Endodermal cell (in vitro differentiated cells): ENCODE results near the gene RFPL4A. TPM values are rescaled to one million over a fixed set of nuclear protein-coding genes. Genes with fewer than 3 reads are reported as not detected.
A peak's percentile ranks its signal among the peaks of the same experiment; 100 is the strongest.
"Not testable (repeated sequence)": the region's sequence is repeated elsewhere in the genome, so short reads cannot be mapped to it uniquely, and the experiment has no call there.

Source experiments
- DNase-seq: peaks from one replicate; pipeline ENCODE4 v3.0.0-alpha.2; 2017
- H3K27ac ChIP-seq: 2 replicates; pipeline ENCODE4 v1.5.1; 2013; ENCODE audit warnings: mild to moderate bottlenecking, low read depth, low read length, moderate library complexity
- H3K27me3 ChIP-seq: 2 replicates; pipeline ENCODE4 v1.6.1; 2013; ENCODE audit warnings: mild to moderate bottlenecking, low read length, moderate library complexity; ENCODE audit not compliant: insufficient read depth, control insufficient read depth, poor library complexity, severe bottlenecking
- H3K36me3 ChIP-seq: 2 replicates; pipeline ENCODE4 v1.7.0; 2013; ENCODE audit warnings: mild to moderate bottlenecking, low read length, moderate library complexity; ENCODE audit not compliant: control insufficient read depth, insufficient read depth
- H3K4me1 ChIP-seq: one replicate; pipeline ENCODE4 v1.7.0; 2013; ENCODE audit warnings: low read length; ENCODE audit not compliant: control insufficient read depth, insufficient read depth
- H3K4me3 ChIP-seq: 2 replicates; pipeline ENCODE4 v1.5.1; 2013; ENCODE audit warnings: mild to moderate bottlenecking, low read length, moderate library complexity
- H3K9ac ChIP-seq: 2 replicates; pipeline ENCODE4 v1.6.1; 2013; ENCODE audit warnings: mild to moderate bottlenecking, low read length, moderate library complexity; ENCODE audit not compliant: poor library complexity, severe bottlenecking; ENCODE audit errors: extremely low read depth
- H3K9me3 ChIP-seq: 2 replicates; pipeline ENCODE4 v1.6.1; 2013; ENCODE audit warnings: mild to moderate bottlenecking, low read length, moderate library complexity; ENCODE audit not compliant: control insufficient read depth
- H3K27ac Mint-ChIP-seq: 2 replicates; pipeline ENCODE4 v1.8.0; 2020; ENCODE audit warnings: mixed read lengths
- H3K27me3 Mint-ChIP-seq: 2 replicates; pipeline ENCODE4 v1.8.0; 2021; ENCODE audit warnings: mild to moderate bottlenecking, mixed read lengths; ENCODE audit not compliant: insufficient read depth
- H3K36me3 Mint-ChIP-seq: 2 replicates; pipeline ENCODE4 v1.8.0; 2020; ENCODE audit warnings: low read depth, mixed read lengths
- H3K4me1 Mint-ChIP-seq: 2 replicates; pipeline ENCODE4 v1.8.0; 2020; ENCODE audit warnings: mixed read lengths
- H3K4me3 Mint-ChIP-seq: 2 replicates; pipeline ENCODE4 v1.8.0; 2020; ENCODE audit warnings: mild to moderate bottlenecking, moderate library complexity, mixed read lengths
- H3K9me3 Mint-ChIP-seq: 2 replicates; pipeline ENCODE4 v1.8.0; 2020; ENCODE audit warnings: mild to moderate bottlenecking, mixed read lengths
- CTCF ChIP-seq: fragments of 200-600 bp; sonication (generic); conservative IDR thresholded peaks from 2 replicates; pipeline ENCODE4 v1.5.0; 2021; ENCODE audit warnings: antibody characterized with exemption, mild to moderate bottlenecking
- WGBS, 2 experiments: methylation state at CpG; one replicate each; pipeline versions ENCODE4 v1.1.5 to v1.1.7; 2013; ENCODE audit warnings: missing lambda C conversion rate in 2 of 2, mixed read lengths in 1 of 2; ENCODE audit not compliant: insufficient coverage in 1 of 2, insufficient read length in 1 of 2; 5-methylcytosine and 5-hydroxymethylcytosine counted together
- total RNA-seq, 2 donors: library from RNA; stranded (reverse); fragmentation: NEBNext Ultra II Directional in 1 of 2; extraction: Animal tissue kit (Norgen Biotek cat#: 25700) in 1 of 2; gene quantifications; 2 replicates in 1 of 2; 3 replicates in 1 of 2; pipeline ENCODE4 v1.2.1, GENCODE V29; 2021

RFPL4A gene
- total RNA-seq, 2 donors from 2014 or later, result not detected

GRCh38 chr19:55766466-55766865 is 7.6 kb downstream of the RFPL4A start:
- Mint-ChIP-seq H3K4me3 (no peak overlapping the region), H3K27ac (no peak overlapping the region), H3K4me1 (no peaks in the 10 kb centered on the region), H3K36me3 (no peaks in the 10 kb centered on the region), H3K9me3 (peaks cover 64% of the 10 kb centered on the region), H3K27me3 (no peaks in the 10 kb centered on the region)
- Histone ChIP-seq H3K27ac (no peak overlapping the region), H3K36me3 (no peaks in the 10 kb centered on the region), H3K9me3 (peaks cover 41% of the 10 kb centered on the region), H3K27me3 (no peaks in the 10 kb centered on the region), H3K4me3 (no peak overlapping the region), H3K4me1 (no peaks in the 10 kb centered on the region), H3K9ac (no peak overlapping the region)
- TF ChIP-seq CTCF, result no peak
- 68 to 85% methylated on average over 4 to 7 of the region's 7 CpGs for WGBS, 2 experiments
- no peak for DNase-seq

- H3K36me3 ChIP-seq, H3K4me3 Mint-ChIP-seq, H3K36me3 Mint-ChIP-seq, H3K9ac ChIP-seq, H3K27ac ChIP-seq, H3K4me1 ChIP-seq, H3K27ac Mint-ChIP-seq, H3K4me3 ChIP-seq, H3K4me1 Mint-ChIP-seq, H3K27me3 Mint-ChIP-seq, DNase-seq, H3K27me3 ChIP-seq: not testable (repeated sequence)
- 76 to 78% methylated on average over 3 to 5 of the region's 6 CpGs for WGBS, 2 experiments
- peaks cover 41% of the 10 kb centered on the region for H3K9me3 ChIP-seq
- peaks cover 54% of the 10 kb centered on the region for H3K9me3 Mint-ChIP-seq
These were observed 9.9 kb downstream of the RFPL4A start, which contains the start of gene RFPL4AL1 for GRCh38 chr19:55768818-55769217. RFPL4AL1 (plus strand) TSS chr19:55769118; CDS start chr19:55771805, 2,687 bp downstream.

- not testable (repeated sequence) for H3K36me3 Mint-ChIP-seq, H3K4me1 Mint-ChIP-seq, H3K27ac ChIP-seq, H3K27me3 Mint-ChIP-seq, H3K27ac Mint-ChIP-seq, H3K4me3 Mint-ChIP-seq, H3K36me3 ChIP-seq, H3K4me3 ChIP-seq, H3K9ac ChIP-seq, H3K4me1 ChIP-seq, DNase-seq, H3K27me3 ChIP-seq
- H3K9me3 ChIP-seq, result peaks cover 41% of the 10 kb centered on the region
- H3K9me3 Mint-ChIP-seq, result peaks cover 52% of the 10 kb centered on the region
- 12% methylated on average over 1 of the region's 3 CpGs; no CpG with 5 or more reads in 1 of the 2 experiments for WGBS, 2 experiments
These were observed 10.7 kb downstream of the RFPL4A start for GRCh38 chr19:55769632-55770031.

- Mint-ChIP-seq H3K4me1 (no peaks in the 10 kb centered on the region), H3K27me3 (no peaks in the 10 kb centered on the region), H3K4me3 (no peak overlapping the region), H3K36me3 (no peaks in the 10 kb centered on the region), H3K27ac (no peak overlapping the region), H3K9me3 (peaks cover 78% of the 10 kb centered on the region)
- H3K27me3 ChIP-seq, result no peaks in the 10 kb centered on the region
- 70% methylated on average over 7 of the region's 7 CpGs for WGBS, 2 experiments
- TF ChIP-seq CTCF, result no peak
- H3K27ac ChIP-seq, result no peak overlapping the region
- H3K4me3 ChIP-seq, result no peak overlapping the region
- no peak overlapping the region for H3K9ac ChIP-seq
- H3K9me3 ChIP-seq, result peaks cover 49% of the 10 kb centered on the region
- no peaks in the 10 kb centered on the region for H3K36me3 ChIP-seq
- no peaks in the 10 kb centered on the region for H3K4me1 ChIP-seq
- peak; percentile 43 for DNase-seq
These were observed 18.6 kb downstream of the RFPL4A start for GRCh38 chr19:55777528-55777927.
